ENCODE measurements around the gene NEMP1. TPM values are rescaled to one million over a fixed set of nuclear protein-coding genes. Genes with fewer than 3 reads are reported as not detected.

NEMP1 gene
- total RNA-seq (10 to 100 TPM; 27.2 TPM), polyA plus RNA-seq (1 to 10 TPM; 4.6 to 6.5 TPM)

- DNase-seq = peak; percentile 94 to 100 (median 99)
- Mint-ChIP-seq H3K36me3 (peaks cover 0 to 5% of the 10 kb centered on the region in 2 donors), H3K27ac (peak within 1 kb of the TSS; percentile 86 to 98 (median 96)), H3K27me3 (no peaks in the 10 kb centered on the region), H3K4me3 (peak within 1 kb of the TSS; percentile 92 to 98 (median 94)), H3K9me3 (no peaks in the 10 kb centered on the region), H3K4me1 (peaks cover 10 to 37% (median 18%) of the 10 kb centered on the region in 4 donors)
- Histone ChIP-seq H3K27me3 (ENCODE audit: insufficient read depth, low read length) (no peaks in the 10 kb centered on the region), H3K27ac (ENCODE audit: low read depth, low read length) (peak within 1 kb of the TSS; percentile 75), H3K9me3 (ENCODE audit: control insufficient read depth in 1 of 2, low read length in 2 of 2) (no peaks in the 10 kb centered on the region), H3K4me3 (ENCODE audit: low read length in 2 of 2) (peak within 1 kb of the TSS; percentile 73 to 94), H3K36me3 (ENCODE audit: insufficient read depth, low read length) (no peaks in the 10 kb centered on the region), H3K4me1 (ENCODE audit: insufficient read depth, low read length) (peaks cover 18% of the 10 kb centered on the region)
- POLR2A ChIA-PET (ENCODE audit: partially characterized antibody) = interaction anchor here (0.7 to 9.8 kb wide), 14 partner anchors 9 to 401 kb away, joined by 3 to 284 read pairs (median 6); partner anchors contain the start of genes ARHGAP9, NAB2, NACA and SHMT2
- CTCF ChIA-PET (ENCODE audit: partially characterized antibody) = interaction anchor here (0.9 to 19.9 kb wide), 7 partner anchors 8 to 45 kb away, joined by 3 to 458 read pairs (median 10); partner anchors contain the start of gene STAT6
- intact Hi-C loops (cut with micrococcal nuclease) = loop anchor here (1.0 to 5.0 kb wide), 5 partner anchors 9 to 391 kb away; partner anchors contain the start of genes PTGES3 and STAT6
Measured at GRCh38 chr12:57078519-57079404, at the start of gene NEMP1. NEMP1 (minus strand) TSS chr12:57078791; CDS start chr12:57078745, 46 bp downstream.

GRCh38 chr12:57127726-57128518, 49.3 kb upstream of the NEMP1 start, which contains the start of gene LRP1:
LRP1 (plus strand) TSS chr12:57128483; CDS start chr12:57128965, 482 bp downstream.
- intact Hi-C loops (cut with micrococcal nuclease) = loop anchor here (1.0 kb wide), 1 partner anchor 16 kb away; no protein-coding TSS in a partner anchor
- H3K36me3 Mint-ChIP-seq = no peaks in the 10 kb centered on the region
- Histone ChIP-seq H3K4me3 (ENCODE audit: low read length in 2 of 2) (peak within 1 kb of the TSS; percentile 61 to 77), H3K27ac (ENCODE audit: low read depth, low read length) (peak within 1 kb of the TSS; percentile 59), H3K4me1 (ENCODE audit: insufficient read depth, low read length) (peaks cover 8% of the 10 kb centered on the region), H3K36me3 (ENCODE audit: insufficient read depth, low read length) (no peaks in the 10 kb centered on the region), H3K27me3 (ENCODE audit: insufficient read depth, low read length) (no peaks in the 10 kb centered on the region), H3K9me3 (ENCODE audit: control insufficient read depth in 1 of 2, low read length in 2 of 2) (no peaks in the 10 kb centered on the region)
- H3K4me1 Mint-ChIP-seq = peaks cover 8 to 30% (median 14%) of the 10 kb centered on the region in 4 donors
- no peaks in the 10 kb centered on the region for H3K27me3 Mint-ChIP-seq
- H3K9me3 Mint-ChIP-seq = no peaks in the 10 kb centered on the region
- peak; percentile 73 to 81 (median 77) for DNase-seq
- peak within 1 kb of the TSS; percentile 84 to 92 (median 90) for H3K4me3 Mint-ChIP-seq
- CTCF ChIA-PET (ENCODE audit: partially characterized antibody) = interaction anchor here (0.6 to 10.4 kb wide), 9 partner anchors 11 to 131 kb away, joined by 3 to 207 read pairs (median 6); partner anchors contain the start of gene STAT6
- peak within 1 kb of the TSS; percentile 43 to 91 (median 89) for H3K27ac Mint-ChIP-seq
- POLR2A ChIA-PET (ENCODE audit: partially characterized antibody) = interaction anchor here (0.9 to 5.1 kb wide), 9 partner anchors 16 to 440 kb away, joined by 3 to 57 read pairs (median 4); partner anchors contain the start of genes NAB2, PTGES3 and STAT6

GRCh38 chr12:57127101-57127725, 48.6 kb upstream of the NEMP1 start:
- Mint-ChIP-seq H3K4me3 (peak overlapping the region; percentile 84 to 92 (median 88)), H3K9me3 (no peaks in the 10 kb centered on the region), H3K4me1 (peaks cover 8 to 26% (median 14%) of the 10 kb centered on the region in 4 donors), H3K36me3 (no peaks in the 10 kb centered on the region), H3K27me3 (no peaks in the 10 kb centered on the region), H3K27ac (peak overlapping the region in 6 of 7 donors; percentile 39 to 89 (median 70))
- no peaks in the 10 kb centered on the region for H3K27me3 ChIP-seq (ENCODE audit: insufficient read depth, low read length)
- no peaks in the 10 kb centered on the region for H3K9me3 ChIP-seq (ENCODE audit: control insufficient read depth in 1 of 2, low read length in 2 of 2)
- H3K36me3 ChIP-seq (ENCODE audit: insufficient read depth, low read length) = no peaks in the 10 kb centered on the region
- peak overlapping the region in 1 of 2 donors; percentile 77 for H3K4me3 ChIP-seq (ENCODE audit: low read length in 2 of 2)
- peak; percentile 30 to 83 (median 44) for DNase-seq
- ChIA-PET POLR2A (ENCODE audit: partially characterized antibody) (interaction anchor here (0.9 to 5.1 kb wide), 6 partner anchors 15 to 439 kb away, joined by 3 to 57 read pairs (median 4); partner anchors contain the start of genes NAB2, PTGES3 and STAT6), CTCF (ENCODE audit: partially characterized antibody) (interaction anchor here (0.8 to 10.4 kb wide), 9 partner anchors 9 to 116 kb away, joined by 3 to 207 read pairs (median 6); partner anchors contain the start of gene STAT6)
- intact Hi-C loops (cut with micrococcal nuclease) = no loop called here
- peaks cover 8% of the 10 kb centered on the region for H3K4me1 ChIP-seq (ENCODE audit: insufficient read depth, low read length)
- peak overlapping the region; percentile 59 for H3K27ac ChIP-seq (ENCODE audit: low read depth, low read length)

- ChIA-PET POLR2A (ENCODE audit: partially characterized antibody) (interaction anchor here (1.2 to 5.1 kb wide), 3 partner anchors 15 to 20 kb away, joined by 3 to 57 read pairs (median 3); partner anchors contain the start of gene STAT6), CTCF (ENCODE audit: partially characterized antibody) (interaction anchor here (0.8 to 10.4 kb wide), 6 partner anchors 10 to 57 kb away, joined by 3 to 207 read pairs (median 45); partner anchors contain the start of gene STAT6)
Measured at GRCh38 chr12:57126561-57126960, 48.0 kb upstream of the NEMP1 start.

GRCh38 chr12:57126061-57126460, 47.5 kb upstream of the NEMP1 start:
- H3K36me3 ChIP-seq (ENCODE audit: insufficient read depth, low read length) = no peaks in the 10 kb centered on the region
- ChIA-PET CTCF (ENCODE audit: partially characterized antibody) (interaction anchor here (1.0 to 10.4 kb wide), 8 partner anchors 11 to 501 kb away, joined by 3 to 207 read pairs (median 6); partner anchors contain the start of gene STAT6), POLR2A (ENCODE audit: partially characterized antibody) (interaction anchor here (1.2 to 5.1 kb wide), 2 partner anchors 14 to 20 kb away, joined by 3 to 57 read pairs; partner anchors contain the start of gene STAT6)
- no peak overlapping the region for H3K27ac ChIP-seq (ENCODE audit: low read depth, low read length)
- H3K27me3 ChIP-seq (ENCODE audit: insufficient read depth, low read length) = no peaks in the 10 kb centered on the region
- no peaks in the 10 kb centered on the region for H3K9me3 ChIP-seq (ENCODE audit: control insufficient read depth in 1 of 2, low read length in 2 of 2)
- Mint-ChIP-seq H3K4me3 (peak overlapping the region in 4 of 8 donors; percentile 31 to 70 (median 41)), H3K9me3 (no peaks in the 10 kb centered on the region), H3K36me3 (no peaks in the 10 kb centered on the region), H3K4me1 (peaks cover 7 to 23% (median 14%) of the 10 kb centered on the region in 4 donors), H3K27ac (no peak overlapping the region), H3K27me3 (no peaks in the 10 kb centered on the region)
- no peak for DNase-seq
- no peak overlapping the region for H3K4me3 ChIP-seq (ENCODE audit: low read length in 2 of 2)
- intact Hi-C loops (cut with micrococcal nuclease) = no loop called here
- peaks cover 8% of the 10 kb centered on the region for H3K4me1 ChIP-seq (ENCODE audit: insufficient read depth, low read length)

More at GRCh38 chr12:57126561-57126960, 48.0 kb upstream of the NEMP1 start:
- Mint-ChIP-seq H3K27me3 (no peaks in the 10 kb centered on the region), H3K27ac (peak overlapping the region in 2 of 7 donors; percentile 14 to 71), H3K4me3 (peak overlapping the region; percentile 17 to 92 (median 88)), H3K36me3 (no peaks in the 10 kb centered on the region), H3K4me1 (peaks cover 8 to 26% (median 14%) of the 10 kb centered on the region in 4 donors), H3K9me3 (no peaks in the 10 kb centered on the region)
- no peaks in the 10 kb centered on the region for H3K36me3 ChIP-seq (ENCODE audit: insufficient read depth, low read length)
- H3K27ac ChIP-seq (ENCODE audit: low read depth, low read length) = no peak overlapping the region
- intact Hi-C loops (cut with micrococcal nuclease) = no loop called here
- no peaks in the 10 kb centered on the region for H3K27me3 ChIP-seq (ENCODE audit: insufficient read depth, low read length)
- no peak for DNase-seq
- no peak overlapping the region for H3K4me3 ChIP-seq (ENCODE audit: low read length in 2 of 2)
- no peaks in the 10 kb centered on the region for H3K9me3 ChIP-seq (ENCODE audit: control insufficient read depth in 1 of 2, low read length in 2 of 2)
- peaks cover 8% of the 10 kb centered on the region for H3K4me1 ChIP-seq (ENCODE audit: insufficient read depth, low read length)

Data from CD4-positive, alpha-beta memory T cell (primary cell).